A673 (cell line): ENCODE results near the gene ANKRD11.

ENCODE experiments used
- EZH2 ChIP-seq: fragments of 200-600 bp; sonication (generic); IDR thresholded peaks from 2 replicates; pipeline ENCODE4 v1.6.1; 2017; ENCODE audit warnings: borderline replicate concordance, low read depth, mild to moderate bottlenecking, mixed read lengths, antibody characterized with exemption, low read length; ENCODE audit not compliant: poor library complexity, severe bottlenecking
- TF ChIP-seq, protein P1 (sequence below): fragments of 300-800, 200-600 bp; sonication (generic); conservative IDR thresholded peaks from 2 replicates; pipeline ENCODE4 v1.5.1; 2017; ENCODE audit warnings: low read depth, mild to moderate bottlenecking, antibody characterized with exemption, low read length, moderate library complexity, mixed read lengths

DNA sequence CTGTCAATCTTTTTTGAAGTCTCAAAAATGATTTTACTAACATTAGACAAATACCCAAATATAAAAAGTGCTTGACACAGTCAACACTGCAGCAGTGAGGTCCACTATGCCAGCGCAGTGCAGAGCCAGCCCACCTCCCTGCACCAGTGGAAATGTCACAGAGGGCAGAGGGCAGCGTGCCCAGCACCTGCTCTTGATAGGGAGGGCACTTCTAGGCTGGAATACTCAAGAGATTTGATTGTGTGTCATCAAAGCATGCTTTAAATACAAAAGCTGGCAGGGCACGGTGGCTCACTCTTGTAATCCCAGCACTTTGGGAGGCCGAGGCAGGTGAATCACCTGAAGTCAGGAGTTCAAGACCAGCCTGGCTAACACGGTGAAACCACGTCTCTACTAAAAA is 136.0 kb downstream of the ANKRD11 start:
- TF ChIP-seq, protein P1, sequence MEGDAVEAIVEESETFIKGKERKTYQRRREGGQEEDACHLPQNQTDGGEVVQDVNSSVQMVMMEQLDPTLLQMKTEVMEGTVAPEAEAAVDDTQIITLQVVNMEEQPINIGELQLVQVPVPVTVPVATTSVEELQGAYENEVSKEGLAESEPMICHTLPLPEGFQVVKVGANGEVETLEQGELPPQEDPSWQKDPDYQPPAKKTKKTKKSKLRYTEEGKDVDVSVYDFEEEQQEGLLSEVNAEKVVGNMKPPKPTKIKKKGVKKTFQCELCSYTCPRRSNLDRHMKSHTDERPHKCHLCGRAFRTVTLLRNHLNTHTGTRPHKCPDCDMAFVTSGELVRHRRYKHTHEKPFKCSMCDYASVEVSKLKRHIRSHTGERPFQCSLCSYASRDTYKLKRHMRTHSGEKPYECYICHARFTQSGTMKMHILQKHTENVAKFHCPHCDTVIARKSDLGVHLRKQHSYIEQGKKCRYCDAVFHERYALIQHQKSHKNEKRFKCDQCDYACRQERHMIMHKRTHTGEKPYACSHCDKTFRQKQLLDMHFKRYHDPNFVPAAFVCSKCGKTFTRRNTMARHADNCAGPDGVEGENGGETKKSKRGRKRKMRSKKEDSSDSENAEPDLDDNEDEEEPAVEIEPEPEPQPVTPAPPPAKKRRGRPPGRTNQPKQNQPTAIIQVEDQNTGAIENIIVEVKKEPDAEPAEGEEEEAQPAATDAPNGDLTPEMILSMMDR: no peak
- no peak for TF ChIP-seq EZH2
